Mammary epithelial cell (primary cell): Measurements from ENCODE around the gene AK4.
"Not testable (repeated sequence)": the region's sequence is repeated elsewhere in the genome, so short reads cannot be mapped to it uniquely, and the experiment has no call there.

Experiments
- EZH2 ChIP-seq: IDR thresholded peaks from 2 replicates; pipeline ENCODE4 v1.6.1; 2012; ENCODE audit warnings: low read length, inconsistent platforms, borderline replicate concordance
- TF ChIP-seq, protein P1 (sequence below), 2 donors: IDR thresholded peaks in 1 of 2; conservative IDR thresholded peaks in 1 of 2; 2 replicates each; pipeline ENCODE4 v1.5.1; 2011 to 2012; ENCODE audit warnings: inconsistent platforms in 2 of 2, low read length in 2 of 2, mild to moderate bottlenecking in 2 of 2, control low read depth in 1 of 2, low read depth in 1 of 2; ENCODE audit not compliant: insufficient read depth in 1 of 2; ENCODE audit errors: extremely low read depth in 1 of 2

DNA sequence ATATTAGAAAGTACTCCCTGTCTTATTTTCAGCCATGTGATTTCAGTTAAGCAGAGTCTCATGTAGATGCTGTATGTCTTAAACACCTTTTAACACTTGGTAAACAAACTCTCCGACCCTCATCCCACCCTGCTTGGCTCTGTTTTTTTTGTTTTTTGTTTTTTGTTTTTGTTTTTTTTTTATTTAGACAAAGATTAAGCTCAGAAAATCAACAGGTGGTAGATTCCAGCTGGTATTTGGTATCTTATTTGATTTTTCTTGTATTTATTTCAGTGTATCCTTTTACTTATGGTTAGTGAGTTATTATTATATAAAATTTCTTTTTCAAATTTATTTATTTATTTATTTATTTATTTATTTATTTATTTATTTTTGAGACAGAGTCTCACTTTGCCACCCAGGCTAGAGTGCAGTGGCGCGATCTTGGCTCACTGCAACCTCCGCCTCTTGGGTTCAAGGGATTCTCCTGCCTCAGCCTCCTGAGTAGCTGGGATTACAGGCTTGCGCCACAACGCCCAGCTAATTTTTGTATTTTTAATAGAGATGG, 4.8 kb upstream of the AK4 start:
- TF ChIP-seq, protein P1, sequence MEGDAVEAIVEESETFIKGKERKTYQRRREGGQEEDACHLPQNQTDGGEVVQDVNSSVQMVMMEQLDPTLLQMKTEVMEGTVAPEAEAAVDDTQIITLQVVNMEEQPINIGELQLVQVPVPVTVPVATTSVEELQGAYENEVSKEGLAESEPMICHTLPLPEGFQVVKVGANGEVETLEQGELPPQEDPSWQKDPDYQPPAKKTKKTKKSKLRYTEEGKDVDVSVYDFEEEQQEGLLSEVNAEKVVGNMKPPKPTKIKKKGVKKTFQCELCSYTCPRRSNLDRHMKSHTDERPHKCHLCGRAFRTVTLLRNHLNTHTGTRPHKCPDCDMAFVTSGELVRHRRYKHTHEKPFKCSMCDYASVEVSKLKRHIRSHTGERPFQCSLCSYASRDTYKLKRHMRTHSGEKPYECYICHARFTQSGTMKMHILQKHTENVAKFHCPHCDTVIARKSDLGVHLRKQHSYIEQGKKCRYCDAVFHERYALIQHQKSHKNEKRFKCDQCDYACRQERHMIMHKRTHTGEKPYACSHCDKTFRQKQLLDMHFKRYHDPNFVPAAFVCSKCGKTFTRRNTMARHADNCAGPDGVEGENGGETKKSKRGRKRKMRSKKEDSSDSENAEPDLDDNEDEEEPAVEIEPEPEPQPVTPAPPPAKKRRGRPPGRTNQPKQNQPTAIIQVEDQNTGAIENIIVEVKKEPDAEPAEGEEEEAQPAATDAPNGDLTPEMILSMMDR (conservative IDR thresholded peaks at IDR 0.05 in 1 of 2, IDR thresholded peaks at IDR 0.05 in 1 of 2; ENCODE audit: extremely low read depth in 1 of 2, insufficient read depth in 1 of 2, low read depth in 1 of 2, low read length in 2 of 2): not testable (repeated sequence)
- TF ChIP-seq EZH2: not testable (repeated sequence)
